CD4-positive, CD25-positive, alpha-beta regulatory T cell (primary cell): Measurements from ENCODE around the gene TPRG1L. TPM values are rescaled to one million over a fixed set of nuclear protein-coding genes. Genes with fewer than 3 reads are reported as not detected.

Source experiments
- ATAC-seq, 2 donors: fragments of 150-1000 bp; cut with Tn5 transposase; one replicate each; pipeline ENCODE4 v1.10.0; 2021; ENCODE audit warnings: low read depth in 2 of 2, moderate number of reproducible peaks in 2 of 2, moderate library complexity in 1 of 2
- DNase-seq, 3 donors: peaks; one replicate each; pipeline versions ENCODE4 v3.0.0 to v3.0.0-alpha.2; 2012 to 2022; ENCODE audit warnings: mixed read lengths in 1 of 3
- H3K27ac ChIP-seq: one replicate; pipeline ENCODE4 v1.7.0; 2013; ENCODE audit warnings: mild to moderate bottlenecking, low read length; ENCODE audit not compliant: insufficient read depth, poor library complexity, severe bottlenecking
- H3K27me3 ChIP-seq: one replicate; pipeline ENCODE4 v1.7.0; 2013; ENCODE audit warnings: low read length; ENCODE audit not compliant: control insufficient read depth, insufficient read depth
- H3K36me3 ChIP-seq: one replicate; pipeline ENCODE4 v1.7.0; 2013; ENCODE audit warnings: mild to moderate bottlenecking, low read length, moderate library complexity; ENCODE audit not compliant: control insufficient read depth, insufficient read depth
- H3K4me1 ChIP-seq: 2 replicates; pipeline ENCODE4 v1.7.0; 2013; ENCODE audit warnings: mild to moderate bottlenecking, low read length; ENCODE audit not compliant: insufficient read depth, control insufficient read depth, poor library complexity, severe bottlenecking
- H3K4me3 ChIP-seq: one replicate; pipeline ENCODE4 v1.7.0; 2013; ENCODE audit warnings: low read depth, mild to moderate bottlenecking, low read length, moderate library complexity
- H3K9me3 ChIP-seq, 2 experiments: 1 replicate in 1 of 2; 2 replicates in 1 of 2; pipeline ENCODE4 v1.7.0; 2013; ENCODE audit warnings: low read length in 2 of 2, mild to moderate bottlenecking in 1 of 2, moderate library complexity in 1 of 2; ENCODE audit not compliant: control insufficient read depth in 2 of 2
- H3K27ac Mint-ChIP-seq, 3 donors: one replicate each; pipeline ENCODE4 v1.8.0; 2020 to 2022; ENCODE audit warnings: mild to moderate bottlenecking in 3 of 3, mixed read lengths in 3 of 3, moderate library complexity in 2 of 3
- H3K27me3 Mint-ChIP-seq: one replicate; pipeline ENCODE4 v1.8.0; 2022; ENCODE audit warnings: mild to moderate bottlenecking, mixed read lengths
- H3K36me3 Mint-ChIP-seq: one replicate; pipeline ENCODE4 v1.8.0; 2020; ENCODE audit warnings: mixed read lengths
- H3K4me1 Mint-ChIP-seq, 4 donors: one replicate each; pipeline ENCODE4 v1.8.0; 2020 to 2022; ENCODE audit warnings: mixed read lengths in 4 of 4, mild to moderate bottlenecking in 1 of 4
- H3K4me3 Mint-ChIP-seq, 4 donors: one replicate each; pipeline ENCODE4 v1.8.0; 2020 to 2022; ENCODE audit warnings: mild to moderate bottlenecking in 4 of 4, mixed read lengths in 4 of 4, moderate library complexity in 3 of 4
- H3K9me3 Mint-ChIP-seq, 7 donors: one replicate each; pipeline ENCODE4 v1.8.0; 2020 to 2022; ENCODE audit warnings: mixed read lengths in 7 of 7, mild to moderate bottlenecking in 3 of 7, moderate library complexity in 2 of 7
- polyA plus RNA-seq, 4 donors: library from polyadenylated mRNA; unstranded; fragments of 300-500 nt; fragmentation: Illumina TruSeq; gene quantifications; one replicate each; pipeline ENCODE4 v1.2.3, GENCODE V29; 2021
- total RNA-seq: library from RNA; stranded (reverse); gene quantifications from one replicate; pipeline ENCODE4 v1.2.3, GENCODE V29; 2022

The TPRG1L gene
- total and polyA plus RNA-seq, 5 donors from 2014 or later: 26.9 to 35.9 (median 34.8) TPM

- ATAC-seq: no peak
- Mint-ChIP-seq H3K4me1 (peaks cover 0 to 25% (median 8%) of the 10 kb centered on the region in 4 donors), H3K4me3 (no peak overlapping the region), H3K27ac (peak overlapping the region in 1 of 3 donors; percentile 85), H3K36me3 (no peaks in the 10 kb centered on the region), H3K27me3 (no peaks in the 10 kb centered on the region), H3K9me3 (no peaks in the 10 kb centered on the region)
- Histone ChIP-seq H3K27me3 (no peaks in the 10 kb centered on the region), H3K9me3 (no peaks in the 10 kb centered on the region), H3K4me1 (peaks cover 21% of the 10 kb centered on the region), H3K36me3 (no peaks in the 10 kb centered on the region), H3K4me3 (no peak overlapping the region), H3K27ac (no peak overlapping the region)
- no peak for DNase-seq
Measured at GRCh38 chr1:3595949-3596348, 28.9 kb upstream of the TPRG1L start.

GRCh38 chr1:3596663-3597598 lies 27.9 kb upstream of the TPRG1L start:
- peak in 1 of 2 donors; percentile 19 for ATAC-seq
- no peak for DNase-seq

GRCh38 chr1:3597599-3597964 lies 27.2 kb upstream of the TPRG1L start:
- Histone ChIP-seq H3K9me3 (no peaks in the 10 kb centered on the region), H3K36me3 (no peaks in the 10 kb centered on the region), H3K4me3 (no peak overlapping the region), H3K4me1 (peaks cover 21% of the 10 kb centered on the region), H3K27ac (no peak overlapping the region), H3K27me3 (no peaks in the 10 kb centered on the region)
- H3K36me3 Mint-ChIP-seq: no peaks in the 10 kb centered on the region
- peak overlapping the region in 2 of 3 donors; percentile 77 to 82 for H3K27ac Mint-ChIP-seq
- ATAC-seq (peak; percentile 39 to 43), DNase-seq (peak in 1 of 3 donors; percentile 26)
- peaks cover 0 to 25% (median 8%) of the 10 kb centered on the region in 4 donors for H3K4me1 Mint-ChIP-seq
- H3K4me3 Mint-ChIP-seq: peak overlapping the region; percentile 32 to 86 (median 81)
- no peaks in the 10 kb centered on the region for H3K9me3 Mint-ChIP-seq
- no peaks in the 10 kb centered on the region for H3K27me3 Mint-ChIP-seq

More at GRCh38 chr1:3596663-3597598, 27.9 kb upstream of the TPRG1L start:
- Mint-ChIP-seq H3K4me1 (peaks cover 0 to 25% (median 8%) of the 10 kb centered on the region in 4 donors), H3K36me3 (no peaks in the 10 kb centered on the region), H3K4me3 (peak overlapping the region in 3 of 4 donors; percentile 69 to 82 (median 80)), H3K27ac (peak overlapping the region; percentile 77 to 95 (median 82)), H3K9me3 (no peaks in the 10 kb centered on the region), H3K27me3 (no peaks in the 10 kb centered on the region)
- no peaks in the 10 kb centered on the region for H3K36me3 ChIP-seq
- no peak overlapping the region for H3K27ac ChIP-seq
- no peaks in the 10 kb centered on the region for H3K9me3 ChIP-seq
- no peak overlapping the region for H3K4me3 ChIP-seq
- peaks cover 21% of the 10 kb centered on the region for H3K4me1 ChIP-seq
- no peaks in the 10 kb centered on the region for H3K27me3 ChIP-seq

DNA sequence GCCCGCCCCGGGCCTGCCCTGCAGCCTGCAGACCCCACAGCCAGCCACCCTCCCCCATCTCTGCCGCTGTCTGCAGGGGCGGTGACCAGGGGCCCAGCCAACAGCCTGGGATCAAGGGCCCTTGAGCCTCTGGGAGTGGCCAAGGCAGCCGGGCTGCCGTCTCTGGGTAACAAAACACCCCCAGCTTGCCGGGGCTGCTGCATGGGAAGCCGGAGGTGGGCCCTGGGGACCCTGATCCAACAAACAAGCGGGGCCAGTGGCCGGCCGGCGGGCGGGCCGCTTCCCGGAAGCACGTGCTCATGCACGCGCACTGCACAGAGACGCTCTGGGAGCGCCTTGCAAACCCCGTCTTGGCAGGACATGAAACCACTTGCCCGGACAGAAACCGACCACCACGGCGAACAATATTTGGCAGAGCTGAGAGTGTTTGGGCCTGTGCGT lies 26.7 kb upstream of the TPRG1L start:
- no peaks in the 10 kb centered on the region for H3K36me3 Mint-ChIP-seq
- H3K4me1 Mint-ChIP-seq: peaks cover 0 to 25% (median 8%) of the 10 kb centered on the region in 4 donors
- Histone ChIP-seq H3K9me3 (no peaks in the 10 kb centered on the region), H3K4me1 (peaks cover 21% of the 10 kb centered on the region), H3K36me3 (no peaks in the 10 kb centered on the region), H3K27ac (no peak overlapping the region), H3K4me3 (no peak overlapping the region), H3K27me3 (no peaks in the 10 kb centered on the region)
- H3K27me3 Mint-ChIP-seq: no peaks in the 10 kb centered on the region
- peak overlapping the region in 2 of 3 donors; percentile 77 to 82 for H3K27ac Mint-ChIP-seq
- H3K4me3 Mint-ChIP-seq: peak overlapping the region in 3 of 4 donors; percentile 32 to 82 (median 80)
- no peaks in the 10 kb centered on the region for H3K9me3 Mint-ChIP-seq
- no peak for ATAC-seq
- DNase-seq: no peak

DNA sequence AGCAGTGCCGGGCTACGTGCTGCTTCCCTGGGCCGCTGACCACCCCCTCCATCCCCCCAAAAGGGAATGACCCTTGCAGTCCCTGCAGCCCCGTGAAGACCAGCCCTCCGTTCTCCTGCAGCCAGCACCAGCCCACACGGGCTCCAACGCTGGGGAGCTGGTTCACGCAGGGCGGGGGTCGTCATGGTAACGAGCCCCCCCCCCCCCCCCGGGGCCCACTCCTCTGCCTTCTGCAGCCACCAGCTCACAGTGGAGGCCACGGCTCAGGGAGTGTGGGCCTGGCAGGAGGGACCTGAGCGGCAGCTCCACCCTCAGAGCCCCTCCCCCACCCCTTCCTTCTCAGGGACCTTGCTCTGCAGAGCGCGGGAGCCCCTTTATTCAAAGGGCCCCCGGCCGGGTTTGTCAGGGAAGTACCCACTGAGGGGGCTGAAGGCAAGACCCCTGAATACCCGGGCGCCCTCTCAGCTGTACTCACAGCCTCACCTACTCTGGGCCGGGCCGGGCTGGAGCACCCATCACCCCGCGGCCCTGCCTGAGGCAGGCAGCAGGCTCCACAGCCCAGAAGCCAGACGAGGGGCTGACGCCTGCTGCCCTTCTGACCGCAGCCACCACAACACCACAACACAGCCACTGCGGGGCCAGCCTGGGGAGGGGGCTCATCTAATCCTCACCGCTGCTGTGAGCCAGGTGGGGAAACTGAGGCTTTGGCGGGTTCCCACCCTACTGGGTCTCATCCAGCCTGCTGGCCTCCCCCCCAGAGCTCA lies 26.1 kb upstream of the TPRG1L start:
- Histone ChIP-seq H3K4me3 (no peak overlapping the region), H3K4me1 (peaks cover 21% of the 10 kb centered on the region), H3K27ac (no peak overlapping the region), H3K36me3 (no peaks in the 10 kb centered on the region), H3K9me3 (no peaks in the 10 kb centered on the region), H3K27me3 (no peaks in the 10 kb centered on the region)
- no peak for DNase-seq
- Mint-ChIP-seq H3K4me1 (peaks cover 0 to 25% (median 8%) of the 10 kb centered on the region in 4 donors), H3K27me3 (no peaks in the 10 kb centered on the region), H3K9me3 (no peaks in the 10 kb centered on the region), H3K36me3 (no peaks in the 10 kb centered on the region), H3K4me3 (peak overlapping the region in 1 of 4 donors; percentile 80), H3K27ac (no peak overlapping the region)
- no peak for ATAC-seq

DNA sequence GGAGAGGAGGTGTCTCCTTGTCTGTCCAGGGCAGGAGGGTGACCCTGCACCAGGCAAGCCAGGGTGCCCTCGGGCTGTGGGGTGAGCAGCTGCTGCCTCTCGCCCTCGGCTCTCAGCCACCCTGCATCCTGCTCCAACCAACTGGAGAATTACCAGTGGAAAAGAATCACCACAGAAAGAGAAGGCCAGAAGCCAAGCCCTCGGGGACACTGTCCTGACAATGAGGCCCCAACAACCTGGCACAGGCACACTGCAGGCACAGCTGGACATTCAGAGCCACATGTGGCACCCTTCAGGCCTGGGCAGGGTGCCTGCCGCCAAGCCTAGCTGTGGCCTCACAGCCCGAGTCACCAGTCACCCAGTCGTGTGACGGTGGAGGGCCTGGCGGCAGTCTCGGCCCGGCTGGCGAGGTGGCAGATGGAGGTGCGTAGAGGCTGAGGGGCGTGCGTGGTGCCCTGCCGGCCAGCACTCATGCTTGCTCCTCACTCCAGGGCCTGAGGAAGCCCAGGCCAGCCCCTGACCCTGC lies 25.5 kb upstream of the TPRG1L start:
- H3K27ac ChIP-seq: no peak overlapping the region
- H3K9me3 ChIP-seq: no peaks in the 10 kb centered on the region
- ATAC-seq (no peak), DNase-seq (no peak)
- Mint-ChIP-seq H3K27ac (no peak overlapping the region), H3K9me3 (no peaks in the 10 kb centered on the region), H3K36me3 (no peaks in the 10 kb centered on the region), H3K4me3 (no peak overlapping the region), H3K4me1 (peaks cover 0 to 25% (median 8%) of the 10 kb centered on the region in 4 donors), H3K27me3 (no peaks in the 10 kb centered on the region)
- H3K27me3 ChIP-seq: no peaks in the 10 kb centered on the region
- no peaks in the 10 kb centered on the region for H3K36me3 ChIP-seq
- H3K4me3 ChIP-seq: no peak overlapping the region
- H3K4me1 ChIP-seq: peaks cover 21% of the 10 kb centered on the region

GRCh38 chr1:3599816-3600215 lies 25.0 kb upstream of the TPRG1L start:
- Mint-ChIP-seq H3K27ac (no peak overlapping the region), H3K4me1 (peaks cover 0 to 25% (median 8%) of the 10 kb centered on the region in 4 donors), H3K4me3 (no peak overlapping the region), H3K36me3 (no peaks in the 10 kb centered on the region), H3K9me3 (no peaks in the 10 kb centered on the region), H3K27me3 (no peaks in the 10 kb centered on the region)
- no peak overlapping the region for H3K27ac ChIP-seq
- H3K36me3 ChIP-seq: no peaks in the 10 kb centered on the region
- H3K4me1 ChIP-seq: peaks cover 21% of the 10 kb centered on the region
- ATAC-seq (no peak), DNase-seq (no peak)
- no peaks in the 10 kb centered on the region for H3K27me3 ChIP-seq
- no peak overlapping the region for H3K4me3 ChIP-seq
- H3K9me3 ChIP-seq: no peaks in the 10 kb centered on the region
